ENCODE data around the gene TUBA1B. TPM values are rescaled to one million over a fixed set of nuclear protein-coding genes. Genes with fewer than 3 reads are reported as not detected.

TUBA1B gene
- total and polyA plus RNA-seq, 2 of the 13 experiments (the other 11 are each of a cell fraction or from before 2014, with no cell fraction given) = 1,275 to 1,353 TPM

- TF ChIP-seq RERE (CRISPR knock-in tag; IDR thresholded peaks at IDR 0.05; ENCODE audit: low read depth) (no peak), ZBTB44 (CRISPR knock-in tag; IDR thresholded peaks at IDR 0.05) (no peak), TFE3 (CRISPR knock-in tag; IDR thresholded peaks at IDR 0.05) (peak; percentile 4; the same call in 1 of the 2 replicates), PLSCR1 (CRISPR knock-in tag; IDR thresholded peaks at IDR 0.05; ENCODE audit: borderline replicate concordance) (no peak), ZNF282 (IDR thresholded peaks at IDR 0.05; ENCODE audit: partially characterized antibody) (no peak), DNMT1 (CRISPR knock-in tag; IDR thresholded peaks at IDR 0.05) (no peak), ZBTB42 (CRISPR knock-in tag; IDR thresholded peaks at IDR 0.05) (peak; percentile 55), RFX3 (CRISPR knock-in tag; IDR thresholded peaks at IDR 0.05) (no peak), ZNF549 (CRISPR knock-in tag; IDR thresholded peaks at IDR 0.05) (no peak), ZNF101 (CRISPR knock-in tag; IDR thresholded peaks at IDR 0.05; ENCODE audit: borderline replicate concordance, low read depth) (no peak; the same call in 1 of the 2 replicates), DNMT3B (CRISPR knock-in tag; conservative IDR thresholded peaks at IDR 0.05) (no peak), HNRNPL (IDR thresholded peaks at IDR 0.05; ENCODE audit: low read depth, low read length) (peak; percentile 86), TGIF2 (CRISPR knock-in tag; IDR thresholded peaks at IDR 0.05) (no peak; the same call in 1 of the 2 replicates), ARID4A (CRISPR knock-in tag; IDR thresholded peaks at IDR 0.05; ENCODE audit: borderline replicate concordance) (no peak; the same call in 1 of the 2 replicates), HDAC6 (IDR thresholded peaks at IDR 0.05; ENCODE audit: low read depth, low read length) (no peak)
These were observed at the start of gene TUBA1B (continued) for GRCh38 chr12:49131051-49131893.
